GM23338 (cell line): ENCODE results near the gene IFI6.

Experiments used
- CREB1 ChIP-seq: fragments of 250-450 bp; sonication (Bioruptor Pico); IDR thresholded peaks from 2 replicates; pipeline ENCODE4 v1.5.0; 2020; ENCODE audit warnings: low read depth, mild to moderate bottlenecking, moderate library complexity
- EZH2 ChIP-seq: fragments of 200-600 bp; sonication (generic); IDR thresholded peaks from one replicate; pipeline ENCODE4 v1.8.0; 2017; ENCODE audit warnings: antibody characterized with exemption, mild to moderate bottlenecking, low read depth; ENCODE audit not compliant: unreplicated experiment
- EZH2phosphoT487 ChIP-seq: fragments of 200-600 bp; sonication (generic); IDR thresholded peaks from one replicate; pipeline ENCODE4 v1.8.1; 2018; ENCODE audit warnings: antibody characterized with exemption; ENCODE audit not compliant: unreplicated experiment
- JUNB ChIP-seq: IDR thresholded peaks from one replicate; pipeline ENCODE4 v1.6.1; 2016; ENCODE audit warnings: antibody characterized with exemption; ENCODE audit not compliant: unreplicated experiment
- NANOG ChIP-seq: IDR thresholded peaks from 2 replicates; pipeline ENCODE4 v1.6.1; 2016; ENCODE audit warnings: antibody characterized with exemption, borderline replicate concordance
- POLR2AphosphoS5 ChIP-seq: IDR thresholded peaks from 2 replicates; pipeline ENCODE4 v1.6.1; 2016; ENCODE audit warnings: antibody characterized with exemption, low read depth
- ZNF114 ChIP-seq: fragments of 250-450 bp; sonication (Bioruptor Pico); IDR thresholded peaks from 2 replicates; pipeline ENCODE4 v1.5.0; 2020; ENCODE audit warnings: mild to moderate bottlenecking, moderate library complexity
- ZNF331 ChIP-seq: fragments of 250-450 bp; sonication (Bioruptor Pico); IDR thresholded peaks from 2 replicates; pipeline ENCODE4 v1.5.0; 2020; ENCODE audit warnings: low read depth, mild to moderate bottlenecking, moderate library complexity
- TF ChIP-seq, protein P1 (sequence below), 2 experiments: fragments of 200-600 bp in 1 of 2; sonication (generic) in 1 of 2; conservative IDR thresholded peaks; 2 replicates each; pipeline versions ENCODE4 v1.5.1 to v1.6.1; 2016 to 2017; ENCODE audit warnings: antibody characterized with exemption in 2 of 2, low read depth in 2 of 2, mild to moderate bottlenecking in 2 of 2, moderate library complexity in 1 of 2
- TF ChIP-seq, protein P2 (sequence below): IDR thresholded peaks from one replicate; pipeline ENCODE4 v1.6.1; 2018; ENCODE audit warnings: antibody characterized with exemption; ENCODE audit not compliant: unreplicated experiment
- TF ChIP-seq, protein P3 (sequence below): fragments of 250-450 bp; sonication (Bioruptor Pico); IDR thresholded peaks from 2 replicates; pipeline ENCODE4 v1.5.0; 2020; ENCODE audit warnings: mild to moderate bottlenecking, moderate library complexity

DNA sequence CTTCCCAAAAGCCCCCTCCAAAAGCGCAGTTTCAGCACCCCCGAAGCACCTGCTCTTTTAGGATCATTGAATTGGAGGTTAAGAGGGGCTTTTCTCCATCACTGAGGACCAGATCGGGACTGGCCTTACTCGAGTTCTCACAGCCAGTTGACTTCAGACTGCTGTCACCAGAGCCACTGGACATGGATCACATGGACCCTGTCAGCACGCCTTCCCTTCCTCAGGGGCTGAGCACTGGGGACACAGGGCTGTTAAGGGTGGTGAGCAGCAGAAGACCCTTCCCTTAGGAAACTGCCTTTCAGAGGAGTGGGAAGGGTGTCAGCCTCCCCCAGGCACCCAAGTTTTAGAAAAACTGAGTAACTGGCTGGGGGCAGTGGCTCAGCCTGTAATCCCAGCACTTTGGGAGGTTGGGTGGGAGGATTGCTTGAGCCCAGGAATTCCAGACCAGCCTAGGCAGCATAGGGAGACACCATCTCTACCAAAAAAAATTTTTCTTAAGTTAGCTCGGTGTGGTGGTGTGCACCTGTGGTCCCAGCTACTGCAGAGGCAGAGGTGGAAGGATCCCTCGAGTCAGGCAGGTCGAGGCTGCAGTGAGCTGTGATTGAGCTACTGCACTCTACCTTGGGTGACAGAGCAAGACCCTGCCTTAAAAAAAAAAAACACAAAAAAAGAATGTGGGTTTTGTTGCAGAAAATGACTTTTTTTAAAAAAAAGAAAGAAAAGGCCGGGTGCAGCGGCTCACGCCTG lies 36.4 kb downstream of the IFI6 start:
- TF ChIP-seq, protein P1, sequence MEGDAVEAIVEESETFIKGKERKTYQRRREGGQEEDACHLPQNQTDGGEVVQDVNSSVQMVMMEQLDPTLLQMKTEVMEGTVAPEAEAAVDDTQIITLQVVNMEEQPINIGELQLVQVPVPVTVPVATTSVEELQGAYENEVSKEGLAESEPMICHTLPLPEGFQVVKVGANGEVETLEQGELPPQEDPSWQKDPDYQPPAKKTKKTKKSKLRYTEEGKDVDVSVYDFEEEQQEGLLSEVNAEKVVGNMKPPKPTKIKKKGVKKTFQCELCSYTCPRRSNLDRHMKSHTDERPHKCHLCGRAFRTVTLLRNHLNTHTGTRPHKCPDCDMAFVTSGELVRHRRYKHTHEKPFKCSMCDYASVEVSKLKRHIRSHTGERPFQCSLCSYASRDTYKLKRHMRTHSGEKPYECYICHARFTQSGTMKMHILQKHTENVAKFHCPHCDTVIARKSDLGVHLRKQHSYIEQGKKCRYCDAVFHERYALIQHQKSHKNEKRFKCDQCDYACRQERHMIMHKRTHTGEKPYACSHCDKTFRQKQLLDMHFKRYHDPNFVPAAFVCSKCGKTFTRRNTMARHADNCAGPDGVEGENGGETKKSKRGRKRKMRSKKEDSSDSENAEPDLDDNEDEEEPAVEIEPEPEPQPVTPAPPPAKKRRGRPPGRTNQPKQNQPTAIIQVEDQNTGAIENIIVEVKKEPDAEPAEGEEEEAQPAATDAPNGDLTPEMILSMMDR (conservative IDR thresholded peaks at IDR 0.05; ENCODE audit: low read depth in 2 of 2): no peak
- TF ChIP-seq POLR2AphosphoS5 (no peak), EZH2 (no peak), ZNF114 (CRISPR knock-in tag) (no peak), CREB1 (CRISPR knock-in tag) (no peak), NANOG (no peak), JUNB (no peak), EZH2phosphoT487 (no peak), ZNF331 (CRISPR knock-in tag) (no peak)
- TF ChIP-seq, protein P2, sequence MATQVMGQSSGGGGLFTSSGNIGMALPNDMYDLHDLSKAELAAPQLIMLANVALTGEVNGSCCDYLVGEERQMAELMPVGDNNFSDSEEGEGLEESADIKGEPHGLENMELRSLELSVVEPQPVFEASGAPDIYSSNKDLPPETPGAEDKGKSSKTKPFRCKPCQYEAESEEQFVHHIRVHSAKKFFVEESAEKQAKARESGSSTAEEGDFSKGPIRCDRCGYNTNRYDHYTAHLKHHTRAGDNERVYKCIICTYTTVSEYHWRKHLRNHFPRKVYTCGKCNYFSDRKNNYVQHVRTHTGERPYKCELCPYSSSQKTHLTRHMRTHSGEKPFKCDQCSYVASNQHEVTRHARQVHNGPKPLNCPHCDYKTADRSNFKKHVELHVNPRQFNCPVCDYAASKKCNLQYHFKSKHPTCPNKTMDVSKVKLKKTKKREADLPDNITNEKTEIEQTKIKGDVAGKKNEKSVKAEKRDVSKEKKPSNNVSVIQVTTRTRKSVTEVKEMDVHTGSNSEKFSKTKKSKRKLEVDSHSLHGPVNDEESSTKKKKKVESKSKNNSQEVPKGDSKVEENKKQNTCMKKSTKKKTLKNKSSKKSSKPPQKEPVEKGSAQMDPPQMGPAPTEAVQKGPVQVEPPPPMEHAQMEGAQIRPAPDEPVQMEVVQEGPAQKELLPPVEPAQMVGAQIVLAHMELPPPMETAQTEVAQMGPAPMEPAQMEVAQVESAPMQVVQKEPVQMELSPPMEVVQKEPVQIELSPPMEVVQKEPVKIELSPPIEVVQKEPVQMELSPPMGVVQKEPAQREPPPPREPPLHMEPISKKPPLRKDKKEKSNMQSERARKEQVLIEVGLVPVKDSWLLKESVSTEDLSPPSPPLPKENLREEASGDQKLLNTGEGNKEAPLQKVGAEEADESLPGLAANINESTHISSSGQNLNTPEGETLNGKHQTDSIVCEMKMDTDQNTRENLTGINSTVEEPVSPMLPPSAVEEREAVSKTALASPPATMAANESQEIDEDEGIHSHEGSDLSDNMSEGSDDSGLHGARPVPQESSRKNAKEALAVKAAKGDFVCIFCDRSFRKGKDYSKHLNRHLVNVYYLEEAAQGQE: no peak
- TF ChIP-seq, protein P3, sequence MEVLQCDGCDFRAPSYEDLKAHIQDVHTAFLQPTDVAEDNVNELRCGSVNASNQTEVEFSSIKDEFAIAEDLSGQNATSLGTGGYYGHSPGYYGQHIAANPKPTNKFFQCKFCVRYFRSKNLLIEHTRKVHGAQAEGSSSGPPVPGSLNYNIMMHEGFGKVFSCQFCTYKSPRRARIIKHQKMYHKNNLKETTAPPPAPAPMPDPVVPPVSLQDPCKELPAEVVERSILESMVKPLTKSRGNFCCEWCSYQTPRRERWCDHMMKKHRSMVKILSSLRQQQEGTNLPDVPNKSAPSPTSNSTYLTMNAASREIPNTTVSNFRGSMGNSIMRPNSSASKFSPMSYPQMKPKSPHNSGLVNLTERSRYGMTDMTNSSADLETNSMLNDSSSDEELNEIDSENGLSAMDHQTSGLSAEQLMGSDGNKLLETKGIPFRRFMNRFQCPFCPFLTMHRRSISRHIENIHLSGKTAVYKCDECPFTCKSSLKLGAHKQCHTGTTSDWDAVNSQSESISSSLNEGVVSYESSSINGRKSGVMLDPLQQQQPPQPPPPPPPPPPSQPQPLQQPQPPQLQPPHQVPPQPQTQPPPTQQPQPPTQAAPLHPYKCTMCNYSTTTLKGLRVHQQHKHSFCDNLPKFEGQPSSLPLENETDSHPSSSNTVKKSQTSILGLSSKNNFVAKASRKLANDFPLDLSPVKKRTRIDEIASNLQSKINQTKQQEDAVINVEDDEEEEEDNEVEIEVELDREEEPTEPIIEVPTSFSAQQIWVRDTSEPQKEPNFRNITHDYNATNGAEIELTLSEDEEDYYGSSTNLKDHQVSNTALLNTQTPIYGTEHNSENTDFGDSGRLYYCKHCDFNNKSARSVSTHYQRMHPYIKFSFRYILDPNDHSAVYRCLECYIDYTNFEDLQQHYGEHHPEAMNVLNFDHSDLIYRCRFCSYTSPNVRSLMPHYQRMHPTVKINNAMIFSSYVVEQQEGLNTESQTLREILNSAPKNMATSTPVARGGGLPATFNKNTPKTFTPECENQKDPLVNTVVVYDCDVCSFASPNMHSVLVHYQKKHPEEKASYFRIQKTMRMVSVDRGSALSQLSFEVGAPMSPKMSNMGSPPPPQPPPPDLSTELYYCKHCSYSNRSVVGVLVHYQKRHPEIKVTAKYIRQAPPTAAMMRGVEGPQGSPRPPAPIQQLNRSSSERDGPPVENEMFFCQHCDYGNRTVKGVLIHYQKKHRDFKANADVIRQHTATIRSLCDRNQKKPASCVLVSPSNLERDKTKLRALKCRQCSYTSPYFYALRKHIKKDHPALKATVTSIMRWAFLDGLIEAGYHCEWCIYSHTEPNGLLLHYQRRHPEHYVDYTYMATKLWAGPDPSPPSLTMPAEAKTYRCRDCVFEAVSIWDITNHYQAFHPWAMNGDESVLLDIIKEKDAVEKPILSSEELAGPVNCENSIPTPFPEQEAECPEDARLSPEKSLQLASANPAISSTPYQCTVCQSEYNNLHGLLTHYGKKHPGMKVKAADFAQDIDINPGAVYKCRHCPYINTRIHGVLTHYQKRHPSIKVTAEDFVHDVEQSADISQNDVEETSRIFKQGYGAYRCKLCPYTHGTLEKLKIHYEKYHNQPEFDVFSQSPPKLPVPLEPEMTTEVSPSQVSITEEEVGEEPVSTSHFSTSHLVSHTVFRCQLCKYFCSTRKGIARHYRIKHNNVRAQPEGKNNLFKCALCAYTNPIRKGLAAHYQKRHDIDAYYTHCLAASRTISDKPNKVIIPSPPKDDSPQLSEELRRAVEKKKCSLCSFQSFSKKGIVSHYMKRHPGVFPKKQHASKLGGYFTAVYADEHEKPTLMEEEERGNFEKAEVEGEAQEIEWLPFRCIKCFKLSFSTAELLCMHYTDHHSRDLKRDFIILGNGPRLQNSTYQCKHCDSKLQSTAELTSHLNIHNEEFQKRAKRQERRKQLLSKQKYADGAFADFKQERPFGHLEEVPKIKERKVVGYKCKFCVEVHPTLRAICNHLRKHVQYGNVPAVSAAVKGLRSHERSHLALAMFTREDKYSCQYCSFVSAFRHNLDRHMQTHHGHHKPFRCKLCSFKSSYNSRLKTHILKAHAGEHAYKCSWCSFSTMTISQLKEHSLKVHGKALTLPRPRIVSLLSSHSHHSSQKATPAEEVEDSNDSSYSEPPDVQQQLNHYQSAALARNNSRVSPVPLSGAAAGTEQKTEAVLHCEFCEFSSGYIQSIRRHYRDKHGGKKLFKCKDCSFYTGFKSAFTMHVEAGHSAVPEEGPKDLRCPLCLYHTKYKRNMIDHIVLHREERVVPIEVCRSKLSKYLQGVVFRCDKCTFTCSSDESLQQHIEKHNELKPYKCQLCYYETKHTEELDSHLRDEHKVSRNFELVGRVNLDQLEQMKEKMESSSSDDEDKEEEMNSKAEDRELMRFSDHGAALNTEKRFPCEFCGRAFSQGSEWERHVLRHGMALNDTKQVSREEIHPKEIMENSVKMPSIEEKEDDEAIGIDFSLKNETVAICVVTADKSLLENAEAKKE (CRISPR knock-in tag): no peak
